GM19328 (cell line): ENCODE results near the gene VAV3.

Source experiments
- ATAC-seq: cut with Tn5 transposase; IDR thresholded peaks from one replicate; pipeline ENCODE4 v1.9.1; 2021; ENCODE audit warnings: mild to moderate bottlenecking, moderate library complexity; ENCODE audit not compliant: unreplicated experiment

The VAV3 gene

GRCh38 chr1:107594536-107594935 is 370.4 kb downstream of the VAV3 start:
- no peak for ATAC-seq

- ATAC-seq, result no peak
Measured at GRCh38 chr1:107593501-107594209, 371.3 kb downstream of the VAV3 start.

GRCh38 chr1:107590900-107591622 is 373.9 kb downstream of the VAV3 start:
- no peak for ATAC-seq

GRCh38 chr1:107590087-107590486 is 374.9 kb downstream of the VAV3 start:
- no peak for ATAC-seq

- ATAC-seq, result no peak
Measured at GRCh38 chr1:107588321-107588720, 376.7 kb downstream of the VAV3 start.

- no peak for ATAC-seq
Measured at GRCh38 chr1:107575226-107575625, 389.8 kb downstream of the VAV3 start.

GRCh38 chr1:107574044-107574443 is 390.9 kb downstream of the VAV3 start:
- ATAC-seq, result no peak

- ATAC-seq, result no peak
Measured at GRCh38 chr1:107572674-107573211, 392.2 kb downstream of the VAV3 start.

GRCh38 chr1:107570768-107571167 is 394.2 kb downstream of the VAV3 start:
- ATAC-seq, result no peak

- no peak for ATAC-seq
Measured at GRCh38 chr1:107563441-107563840, 401.5 kb downstream of the VAV3 start.

- no peak for ATAC-seq
Measured at GRCh38 chr1:107559881-107560280, 405.1 kb downstream of the VAV3 start.

GRCh38 chr1:107557095-107557494 is 407.9 kb downstream of the VAV3 start:
- ATAC-seq, result no peak

GRCh38 chr1:107555578-107555977 is 409.4 kb downstream of the VAV3 start:
- no peak for ATAC-seq

GRCh38 chr1:107552781-107553180 is 412.2 kb downstream of the VAV3 start:
- ATAC-seq, result no peak

- no peak for ATAC-seq
Measured at GRCh38 chr1:107551456-107551855, 413.5 kb downstream of the VAV3 start.

GRCh38 chr1:107550358-107550757 is 414.6 kb downstream of the VAV3 start:
- no peak for ATAC-seq

GRCh38 chr1:107549152-107549810 is 415.7 kb downstream of the VAV3 start:
- no peak for ATAC-seq

GRCh38 chr1:107548276-107548675 is 416.7 kb downstream of the VAV3 start:
- ATAC-seq, result no peak

GRCh38 chr1:107547363-107548155 is 417.4 kb downstream of the VAV3 start:
- ATAC-seq, result no peak

GRCh38 chr1:107546576-107546975 is 418.4 kb downstream of the VAV3 start:
- no peak for ATAC-seq

GRCh38 chr1:107545879-107546278 is 419.1 kb downstream of the VAV3 start:
- ATAC-seq, result no peak
